ENCODE data around the gene NR2F2. TPM values are rescaled to one million over a fixed set of nuclear protein-coding genes. Genes with fewer than 3 reads are reported as not detected.

Gene NR2F2
- total and polyA plus RNA-seq, 10 donors: 18.6 to 256 (median 111) TPM

- WGBS, 5 donors: 21 to 32% (median 25%) methylated on average over 28 to 31 of the region's 31 CpGs
- H3K4me3 ChIP-seq: peak overlapping the region in 6 of 8 donors; percentile 4 to 84 (median 61)
- intact Hi-C loops (cut with DNase I; ENCODE audit: low total_unique reads): loop anchor here (10.0 kb wide), 1 partner anchor 877 kb away; no protein-coding TSS in a partner anchor
- peak overlapping the region; percentile 29 to 91 (median 89) for H3K27ac ChIP-seq
- TF ChIP-seq POLR2AphosphoS5 (IDR thresholded peaks at IDR 0.05) (peak in 1 of 3 donors; percentile 46), POLR2A (IDR thresholded peaks at IDR 0.05) (no peak)
- DNase-seq: no peak
- H3K27me3 ChIP-seq (replicated peaks in 1 of 7): peaks cover 0 to 100% (median 73%) of the 10 kb centered on the region in 7 donors
- H3K36me3 ChIP-seq: no peaks in the 10 kb centered on the region
- H3K9me3 ChIP-seq: peaks cover 0 to 3% (median 0%) of the 10 kb centered on the region in 8 donors
- peaks cover 6 to 71% (median 39%) of the 10 kb centered on the region in 6 donors for H3K4me1 ChIP-seq
Measured at GRCh38 chr15:96358001-96358801, 27.7 kb downstream of the NR2F2 start.

GRCh38 chr15:96358821-96359615, 28.5 kb downstream of the NR2F2 start:
- 20 to 38% (median 25%) methylated on average over 20 to 21 of the region's 21 CpGs for WGBS, 5 donors
- H3K27ac ChIP-seq: peak overlapping the region; percentile 14 to 91 (median 89)
- H3K9me3 ChIP-seq: peaks cover 0 to 3% (median 0%) of the 10 kb centered on the region in 8 donors
- intact Hi-C loops (cut with DNase I; ENCODE audit: low total_unique reads): loop anchor here (10.0 kb wide), 1 partner anchor 876 kb away; no protein-coding TSS in a partner anchor
- TF ChIP-seq CTCF (IDR thresholded peaks at IDR 0.05 in 8 of 11, conservative IDR thresholded peaks at IDR 0.05 in 3 of 11) (no peak), POLR2A (IDR thresholded peaks at IDR 0.05) (no peak), POLR2AphosphoS5 (IDR thresholded peaks at IDR 0.05) (no peak)
- H3K4me1 ChIP-seq: peaks cover 6 to 63% (median 36%) of the 10 kb centered on the region in 6 donors
- H3K4me3 ChIP-seq: peak overlapping the region in 7 of 8 donors; percentile 1 to 84 (median 34)
- no peak for DNase-seq
- peaks cover 0 to 100% (median 73%) of the 10 kb centered on the region in 7 donors for H3K27me3 ChIP-seq (replicated peaks in 1 of 7)
- no peaks in the 10 kb centered on the region for H3K36me3 ChIP-seq

GRCh38 chr15:96359616-96360521, 29.4 kb downstream of the NR2F2 start:
- Histone ChIP-seq H3K9me3 (peaks cover 0 to 3% (median 0%) of the 10 kb centered on the region in 8 donors), H3K36me3 (no peaks in the 10 kb centered on the region), H3K27me3 (replicated peaks in 1 of 7) (peaks cover 0 to 100% (median 66%) of the 10 kb centered on the region in 7 donors), H3K27ac (peak overlapping the region; percentile 14 to 91 (median 89)), H3K4me3 (peak overlapping the region in 7 of 8 donors; percentile 1 to 84 (median 34)), H3K4me1 (peaks cover 6 to 57% (median 34%) of the 10 kb centered on the region in 6 donors)
- TF ChIP-seq POLR2AphosphoS5 (IDR thresholded peaks at IDR 0.05): peak in 2 of 3 donors; percentile 47 to 66
- no peak for TF ChIP-seq POLR2A (IDR thresholded peaks at IDR 0.05)
- TF ChIP-seq CTCF (IDR thresholded peaks at IDR 0.05 in 8 of 11, conservative IDR thresholded peaks at IDR 0.05 in 3 of 11): no peak
- intact Hi-C loops (cut with DNase I; ENCODE audit: low total_unique reads): loop anchor here (5.0 to 10.0 kb wide), 2 partner anchors 527 to 875 kb away; no protein-coding TSS in a partner anchor
- 7 to 13% (median 7%) methylated on average over 34 to 57 of the region's 57 CpGs for WGBS, 5 donors
- peak; percentile 74 for DNase-seq

All from spleen (tissue), 11 donors.